Measurements from ENCODE around the gene FILIP1L. TPM values are rescaled to one million over a fixed set of nuclear protein-coding genes. Genes with fewer than 3 reads are reported as not detected.

FILIP1L gene
- total RNA-seq, 1 donor from 2014 or later: 0.15 TPM

DNA sequence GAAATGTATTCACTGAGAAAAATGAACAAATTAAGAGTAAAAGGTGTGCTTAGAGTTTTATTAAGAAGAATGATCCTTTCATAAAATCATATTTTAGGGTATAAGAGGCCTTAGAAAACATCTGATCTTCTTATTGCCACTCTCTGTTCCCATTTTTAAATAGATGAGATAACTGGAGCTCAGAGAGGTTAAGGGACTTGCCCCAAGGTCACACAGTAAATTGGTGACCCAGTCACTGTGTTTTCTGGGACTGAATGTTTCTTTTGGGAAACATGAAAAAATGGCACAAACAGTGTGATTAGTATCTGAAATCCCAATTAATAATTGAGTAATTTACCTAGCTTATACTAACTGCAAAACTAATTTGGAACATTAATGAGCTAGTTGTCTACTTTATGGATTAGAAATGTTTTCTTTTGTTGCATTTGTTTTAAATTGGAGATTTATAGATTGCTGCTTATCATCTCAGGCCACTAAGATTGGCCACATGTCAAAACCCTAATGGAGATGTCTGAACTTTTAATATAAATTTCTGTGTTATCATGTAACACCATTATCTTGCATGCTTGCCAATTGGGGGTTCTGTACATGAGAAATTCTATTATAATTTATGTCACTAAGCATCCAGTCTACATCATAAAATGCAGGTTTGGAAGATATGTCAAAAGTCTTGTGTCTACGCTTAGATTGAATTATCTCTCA, 231.7 kb downstream of the FILIP1L start:
- no peak for TF ChIP-seq EZH2phosphoT487 (IDR thresholded peaks at IDR 0.05)
- no peak for TF ChIP-seq EZH2 (IDR thresholded peaks at IDR 0.05)
- TF ChIP-seq, protein P1, sequence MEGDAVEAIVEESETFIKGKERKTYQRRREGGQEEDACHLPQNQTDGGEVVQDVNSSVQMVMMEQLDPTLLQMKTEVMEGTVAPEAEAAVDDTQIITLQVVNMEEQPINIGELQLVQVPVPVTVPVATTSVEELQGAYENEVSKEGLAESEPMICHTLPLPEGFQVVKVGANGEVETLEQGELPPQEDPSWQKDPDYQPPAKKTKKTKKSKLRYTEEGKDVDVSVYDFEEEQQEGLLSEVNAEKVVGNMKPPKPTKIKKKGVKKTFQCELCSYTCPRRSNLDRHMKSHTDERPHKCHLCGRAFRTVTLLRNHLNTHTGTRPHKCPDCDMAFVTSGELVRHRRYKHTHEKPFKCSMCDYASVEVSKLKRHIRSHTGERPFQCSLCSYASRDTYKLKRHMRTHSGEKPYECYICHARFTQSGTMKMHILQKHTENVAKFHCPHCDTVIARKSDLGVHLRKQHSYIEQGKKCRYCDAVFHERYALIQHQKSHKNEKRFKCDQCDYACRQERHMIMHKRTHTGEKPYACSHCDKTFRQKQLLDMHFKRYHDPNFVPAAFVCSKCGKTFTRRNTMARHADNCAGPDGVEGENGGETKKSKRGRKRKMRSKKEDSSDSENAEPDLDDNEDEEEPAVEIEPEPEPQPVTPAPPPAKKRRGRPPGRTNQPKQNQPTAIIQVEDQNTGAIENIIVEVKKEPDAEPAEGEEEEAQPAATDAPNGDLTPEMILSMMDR (IDR thresholded peaks at IDR 0.05): no peak
- no peak overlapping the region for H3K27ac Mint-ChIP-seq
- H4K20me1 ChIP-seq (ENCODE audit: low read depth): peaks cover 8% of the 10 kb centered on the region
- H3K36me3 ChIP-seq: no peaks in the 10 kb centered on the region
- no peaks in the 10 kb centered on the region for H3K4me1 ChIP-seq
- no peaks in the 10 kb centered on the region for H3F3A ChIP-seq (ENCODE audit: low read depth)
- no peaks in the 10 kb centered on the region for H3K9me3 Mint-ChIP-seq
- no peaks in the 10 kb centered on the region for H3K36me3 Mint-ChIP-seq
- peaks cover 4% of the 10 kb centered on the region for H3K79me2 ChIP-seq (ENCODE audit: low read depth)
- no peak overlapping the region for H2AFZ ChIP-seq (replicated peaks)
- no peak for DNase-seq (ENCODE audit: low spot score)
- H3K4me3 ChIP-seq: no peak overlapping the region
- no peaks in the 10 kb centered on the region for H3K9me3 ChIP-seq (ENCODE audit: low read depth)
- H3K27me3 ChIP-seq: peaks cover 7% of the 10 kb centered on the region
- H3K4me3 Mint-ChIP-seq: no peak overlapping the region
- H3K9ac ChIP-seq: no peak overlapping the region
- H3K27me3 Mint-ChIP-seq (ENCODE audit: insufficient read depth, low read depth): no peaks in the 10 kb centered on the region
- no peak overlapping the region for H3K27ac ChIP-seq
- no peak overlapping the region for H3K4me2 ChIP-seq
- peaks cover 12% of the 10 kb centered on the region for H3K4me1 Mint-ChIP-seq

DNA sequence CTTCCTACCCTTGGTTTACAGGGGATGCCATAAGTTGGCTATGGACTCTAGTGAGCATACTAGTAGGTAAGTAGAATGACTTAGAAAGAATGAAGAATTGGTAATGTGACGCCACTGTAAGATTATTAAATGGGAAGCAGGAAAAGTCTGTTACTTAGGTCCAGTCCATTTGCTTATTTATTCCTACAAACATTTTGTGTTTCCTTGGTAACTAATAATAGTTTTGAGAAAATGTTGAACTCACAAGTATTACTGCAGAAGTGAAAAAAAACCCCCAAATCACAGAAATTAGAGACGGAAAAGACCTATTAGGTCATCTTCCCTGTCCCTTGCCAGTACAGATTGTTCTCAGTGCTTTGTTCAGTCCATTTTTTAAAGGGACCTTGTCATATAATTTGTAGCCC, 233.2 kb downstream of the FILIP1L start:
- H3K79me2 ChIP-seq (ENCODE audit: low read depth): peaks cover 8% of the 10 kb centered on the region
- peaks cover 22% of the 10 kb centered on the region for H3K27me3 ChIP-seq
- Mint-ChIP-seq H3K9me3 (no peaks in the 10 kb centered on the region), H3K27ac (no peak overlapping the region), H3K4me3 (no peak overlapping the region), H3K4me1 (peaks cover 14% of the 10 kb centered on the region), H3K27me3 (ENCODE audit: insufficient read depth, low read depth) (no peaks in the 10 kb centered on the region), H3K36me3 (no peaks in the 10 kb centered on the region)
- no peak overlapping the region for H3K9ac ChIP-seq
- H3K36me3 ChIP-seq: no peaks in the 10 kb centered on the region
- H3K4me2 ChIP-seq: no peak overlapping the region
- no peak overlapping the region for H3K4me3 ChIP-seq
- no peaks in the 10 kb centered on the region for H3K4me1 ChIP-seq
- no peak overlapping the region for H3K27ac ChIP-seq
- H4K20me1 ChIP-seq (ENCODE audit: low read depth): peaks cover 16% of the 10 kb centered on the region
- DNase-seq (ENCODE audit: low spot score): no peak
- TF ChIP-seq, protein P1 (IDR thresholded peaks at IDR 0.05): no peak
- TF ChIP-seq EZH2 (IDR thresholded peaks at IDR 0.05) (no peak), EZH2phosphoT487 (IDR thresholded peaks at IDR 0.05) (no peak)
- H3F3A ChIP-seq (ENCODE audit: low read depth): no peaks in the 10 kb centered on the region
- H3K9me3 ChIP-seq (ENCODE audit: low read depth): no peaks in the 10 kb centered on the region
- H2AFZ ChIP-seq (replicated peaks): no peak overlapping the region

DNA sequence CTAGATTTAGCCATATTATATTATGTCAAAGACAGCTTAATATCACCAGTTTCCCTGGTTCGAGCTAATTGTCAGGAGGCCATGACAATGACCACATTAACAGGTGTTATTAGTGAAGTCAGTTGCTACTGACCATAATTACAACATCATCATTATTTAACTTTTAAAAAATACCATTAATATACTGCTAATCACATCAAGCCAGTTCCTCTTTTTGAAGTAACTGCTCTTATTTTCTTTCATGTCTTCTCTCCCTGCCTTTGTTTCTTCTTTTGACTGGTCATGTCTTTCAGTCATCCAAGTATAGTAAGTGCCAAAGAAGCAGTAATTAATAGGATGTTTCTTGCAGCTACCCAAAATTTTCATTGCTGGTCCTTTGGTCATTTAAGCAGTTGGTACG, 235.0 kb downstream of the FILIP1L start:
- Histone ChIP-seq H3K27ac (no peak overlapping the region), H3K9ac (no peak overlapping the region), H3K27me3 (peaks cover 39% of the 10 kb centered on the region), H3F3A (ENCODE audit: low read depth) (peaks cover 14% of the 10 kb centered on the region), H3K79me2 (ENCODE audit: low read depth) (peaks cover 8% of the 10 kb centered on the region), H4K20me1 (ENCODE audit: low read depth) (peaks cover 28% of the 10 kb centered on the region), H3K4me1 (peaks cover 9% of the 10 kb centered on the region), H3K4me3 (no peak overlapping the region), H3K4me2 (no peak overlapping the region), H2AFZ (replicated peaks) (no peak overlapping the region), H3K9me3 (ENCODE audit: low read depth) (no peaks in the 10 kb centered on the region), H3K36me3 (no peaks in the 10 kb centered on the region)
- DNase-seq (ENCODE audit: low spot score): no peak
- Mint-ChIP-seq H3K27ac (no peak overlapping the region), H3K9me3 (no peaks in the 10 kb centered on the region), H3K4me3 (no peak overlapping the region), H3K36me3 (no peaks in the 10 kb centered on the region), H3K27me3 (ENCODE audit: insufficient read depth, low read depth) (no peaks in the 10 kb centered on the region), H3K4me1 (peaks cover 9% of the 10 kb centered on the region)
- TF ChIP-seq EZH2phosphoT487 (IDR thresholded peaks at IDR 0.05): no peak
- TF ChIP-seq EZH2 (IDR thresholded peaks at IDR 0.05): no peak
- TF ChIP-seq, protein P1 (IDR thresholded peaks at IDR 0.05): no peak
